KOPT-K1 (cell line): ENCODE measurements around the gene CHSY1.
"Not testable (repeated sequence)": the region's sequence is repeated elsewhere in the genome, so short reads cannot be mapped to it uniquely, and the experiment has no call there.

Experiments used
- H3K27ac ChIP-seq: fragments of 200-600 bp; sonication (generic); 2 replicates; pipeline ENCODE4 v1.5.1; 2016; ENCODE audit warnings: antibody characterized with exemption, mild to moderate bottlenecking, low read depth, low read length; ENCODE audit not compliant: poor library complexity, severe bottlenecking
- H3K36me3 ChIP-seq: fragments of 200-600 bp; sonication (generic); 2 replicates; pipeline ENCODE4 v1.5.1; 2017; ENCODE audit warnings: antibody characterized with exemption, mild to moderate bottlenecking, low read length, moderate library complexity; ENCODE audit not compliant: insufficient read depth
- H3K9me3 ChIP-seq: fragments of 200-600 bp; sonication (generic); 2 replicates; pipeline ENCODE4 v1.5.1; 2017; ENCODE audit warnings: antibody characterized with exemption, low read length, mild to moderate bottlenecking; ENCODE audit not compliant: insufficient read depth, poor library complexity, severe bottlenecking

CHSY1 gene

GRCh38 chr15:101133181-101133460 lies 118.7 kb downstream of the CHSY1 start:
- H3K27ac ChIP-seq, result no peak overlapping the region
- H3K36me3 ChIP-seq, result no peaks in the 10 kb centered on the region
- peaks cover 15% of the 10 kb centered on the region for H3K9me3 ChIP-seq

GRCh38 chr15:101132390-101133180 lies 119.3 kb downstream of the CHSY1 start:
- Histone ChIP-seq H3K36me3 (no peaks in the 10 kb centered on the region), H3K9me3 (peaks cover 16% of the 10 kb centered on the region), H3K27ac (no peak overlapping the region)

- Histone ChIP-seq H3K9me3 (peaks cover 16% of the 10 kb centered on the region), H3K27ac (no peak overlapping the region), H3K36me3 (no peaks in the 10 kb centered on the region)
Observed at GRCh38 chr15:101131489-101132389, 120.1 kb downstream of the CHSY1 start.

- peaks cover 14% of the 10 kb centered on the region for H3K9me3 ChIP-seq
- no peak overlapping the region for H3K27ac ChIP-seq
- no peaks in the 10 kb centered on the region for H3K36me3 ChIP-seq
Observed at GRCh38 chr15:101129851-101130380, 121.9 kb downstream of the CHSY1 start.

- Histone ChIP-seq H3K36me3 (no peaks in the 10 kb centered on the region), H3K27ac (peak overlapping the region; percentile 99), H3K9me3 (peaks cover 7% of the 10 kb centered on the region)
Observed at GRCh38 chr15:101128221-101129015, 123.4 kb downstream of the CHSY1 start.

GRCh38 chr15:101127506-101128076 lies 124.3 kb downstream of the CHSY1 start:
- Histone ChIP-seq H3K27ac (peak overlapping the region; percentile 99), H3K36me3 (no peaks in the 10 kb centered on the region), H3K9me3 (peaks cover 7% of the 10 kb centered on the region)

DNA sequence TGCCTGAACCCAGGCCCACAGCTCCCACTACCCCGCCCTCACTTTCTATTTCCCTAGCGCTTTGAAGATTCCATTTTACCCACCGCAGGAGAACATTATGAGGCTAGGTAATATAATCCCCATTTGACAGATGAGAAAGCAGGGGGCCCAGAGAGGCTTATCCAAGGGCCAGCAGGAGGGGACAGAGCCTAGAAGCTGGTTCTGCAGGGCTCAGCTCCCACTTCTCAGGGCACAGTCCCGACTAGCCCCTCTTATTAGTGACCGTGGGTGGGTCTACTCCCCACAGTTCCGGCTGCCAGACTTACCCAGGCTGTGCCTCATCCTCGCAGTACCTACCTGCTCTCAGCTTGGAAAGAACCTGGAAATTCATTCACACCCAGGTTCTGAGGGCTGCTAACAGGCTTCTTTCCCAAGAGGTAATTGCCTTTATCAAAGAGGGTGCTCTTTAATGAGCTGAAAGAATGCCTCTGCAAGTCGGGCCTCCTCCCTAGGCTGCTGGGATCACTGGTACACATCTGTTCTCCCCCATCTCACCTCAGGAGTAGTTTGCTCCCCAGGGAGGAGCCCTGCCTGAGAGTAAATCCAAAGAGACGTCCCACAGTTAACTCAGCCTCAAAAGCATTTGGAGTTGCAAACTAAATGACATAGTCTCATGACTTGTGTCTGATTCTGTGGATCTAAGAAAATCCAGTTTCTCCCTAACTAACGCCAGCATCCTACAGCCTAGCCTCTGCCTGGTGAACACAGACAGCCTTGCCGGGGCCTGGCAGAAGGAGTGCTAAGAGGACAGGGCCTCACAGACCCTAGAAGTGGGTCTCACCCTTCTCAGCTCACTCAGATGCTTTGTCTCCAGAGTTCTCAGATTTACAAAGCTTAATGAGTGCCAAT lies 125.0 kb downstream of the CHSY1 start:
- no peaks in the 10 kb centered on the region for H3K36me3 ChIP-seq

GRCh38 chr15:101125881-101126428 lies 125.9 kb downstream of the CHSY1 start:
- peak overlapping the region; percentile 99 for H3K27ac ChIP-seq
- not testable (repeated sequence) for H3K36me3 ChIP-seq, H3K9me3 ChIP-seq

More for the DNA sequence above, 125.0 kb downstream of the CHSY1 start:
- Histone ChIP-seq H3K9me3 (peaks cover 7% of the 10 kb centered on the region), H3K27ac (peak overlapping the region; percentile 99)
